GM23248 (cell line): ENCODE results near the gene ADAMTS17.

ENCODE experiments used
- EZH2 ChIP-seq: fragments of 200-600 bp; sonication (generic); IDR thresholded peaks from 2 replicates; pipeline ENCODE4 v1.6.1; 2018; ENCODE audit warnings: antibody characterized with exemption, mild to moderate bottlenecking; ENCODE audit not compliant: insufficient read depth, poor library complexity, severe bottlenecking
- EZH2phosphoT487 ChIP-seq: fragments of 200-600 bp; sonication (generic); IDR thresholded peaks from 2 replicates; pipeline ENCODE4 v1.6.1; 2018; ENCODE audit warnings: antibody characterized with exemption, moderate library complexity, mild to moderate bottlenecking, low read depth; ENCODE audit not compliant: insufficient read depth

- no peak for TF ChIP-seq EZH2
- no peak for TF ChIP-seq EZH2phosphoT487
These were observed 183.4 kb downstream of the ADAMTS17 start for GRCh38 chr15:100158356-100158755.
